NT2/D1 (cell line): ENCODE results near the gene TRAF7.

Experiments
- DNase-seq: peaks from one replicate; pipeline ENCODE4 v3.0.0-alpha.2; 2011; ENCODE audit warnings: low read depth, low spot score
- H3K27me3 ChIP-seq: 2 replicates; pipeline ENCODE4 v1.6.0; 2011; ENCODE audit warnings: mild to moderate bottlenecking; ENCODE audit not compliant: insufficient read length, insufficient read depth
- H3K36me3 ChIP-seq: 2 replicates; pipeline ENCODE4 v1.6.1; 2011; ENCODE audit warnings: mild to moderate bottlenecking, low read length, mixed read lengths; ENCODE audit not compliant: insufficient read depth, insufficient read length
- H3K4me1 ChIP-seq: 2 replicates; pipeline ENCODE4 v1.5.1; 2011; ENCODE audit not compliant: insufficient read depth, insufficient read length
- H3K4me3 ChIP-seq: 2 replicates; pipeline ENCODE4 v1.5.1; 2011; ENCODE audit warnings: low read depth; ENCODE audit not compliant: insufficient read length
- H3K9ac ChIP-seq: 2 replicates; pipeline ENCODE4 v1.6.0; 2011; ENCODE audit warnings: low read depth; ENCODE audit not compliant: insufficient read length
- H3K9me3 ChIP-seq: 2 replicates; pipeline ENCODE4 v1.5.1; 2011; ENCODE audit warnings: mild to moderate bottlenecking, low read length; ENCODE audit not compliant: insufficient read depth
- SUZ12 ChIP-seq: IDR thresholded peaks from 2 replicates; pipeline ENCODE4 v1.6.1; 2011; ENCODE audit not compliant: insufficient read length, insufficient read depth; ENCODE audit errors: extremely low read depth
- YY1 ChIP-seq: IDR thresholded peaks from 2 replicates; pipeline ENCODE4 v1.6.1; 2011; ENCODE audit not compliant: insufficient read length, insufficient read depth
- ZNF274 ChIP-seq: IDR thresholded peaks from 2 replicates; pipeline ENCODE4 v1.6.1; 2011; ENCODE audit warnings: mild to moderate bottlenecking, low read depth, low read length

Gene TRAF7

DNA sequence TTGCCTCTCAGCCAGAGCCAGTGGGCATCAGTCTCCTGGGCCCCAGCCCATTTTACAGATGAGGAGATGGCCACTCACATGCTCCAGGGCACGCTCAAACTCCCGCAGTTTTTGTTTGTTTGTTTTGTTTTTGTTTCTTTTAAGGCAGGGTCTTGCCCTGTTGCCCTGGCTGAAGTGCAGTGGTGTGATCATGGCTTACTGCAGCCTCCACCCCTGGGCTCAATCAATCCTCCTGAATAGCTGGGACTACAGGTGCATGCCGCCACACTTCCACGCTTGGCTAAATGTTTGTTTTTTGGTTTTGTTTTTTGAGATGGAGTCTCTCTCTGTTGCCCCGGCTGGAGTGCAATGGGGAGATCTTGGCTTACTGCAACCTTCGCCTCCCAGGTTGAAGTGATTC, 71.3 kb downstream of the TRAF7 start:
- H3K4me1 ChIP-seq: peaks cover 9% of the 10 kb centered on the region
- no peaks in the 10 kb centered on the region for H3K27me3 ChIP-seq
- H3K9ac ChIP-seq: no peak overlapping the region
- peaks cover 58% of the 10 kb centered on the region for H3K36me3 ChIP-seq
- H3K4me3 ChIP-seq: no peak overlapping the region
- DNase-seq: no peak
- H3K9me3 ChIP-seq: no peaks in the 10 kb centered on the region
- TF ChIP-seq SUZ12 (no peak), YY1 (no peak), ZNF274 (no peak)
